Measurements from ENCODE around the gene PPM1E. TPM values are rescaled to one million over a fixed set of nuclear protein-coding genes. Genes with fewer than 3 reads are reported as not detected.

Gene PPM1E
- total RNA-seq, 4 donors from 2014 or later, result 0.42 to 0.91 (median 0.67) TPM

DNA sequence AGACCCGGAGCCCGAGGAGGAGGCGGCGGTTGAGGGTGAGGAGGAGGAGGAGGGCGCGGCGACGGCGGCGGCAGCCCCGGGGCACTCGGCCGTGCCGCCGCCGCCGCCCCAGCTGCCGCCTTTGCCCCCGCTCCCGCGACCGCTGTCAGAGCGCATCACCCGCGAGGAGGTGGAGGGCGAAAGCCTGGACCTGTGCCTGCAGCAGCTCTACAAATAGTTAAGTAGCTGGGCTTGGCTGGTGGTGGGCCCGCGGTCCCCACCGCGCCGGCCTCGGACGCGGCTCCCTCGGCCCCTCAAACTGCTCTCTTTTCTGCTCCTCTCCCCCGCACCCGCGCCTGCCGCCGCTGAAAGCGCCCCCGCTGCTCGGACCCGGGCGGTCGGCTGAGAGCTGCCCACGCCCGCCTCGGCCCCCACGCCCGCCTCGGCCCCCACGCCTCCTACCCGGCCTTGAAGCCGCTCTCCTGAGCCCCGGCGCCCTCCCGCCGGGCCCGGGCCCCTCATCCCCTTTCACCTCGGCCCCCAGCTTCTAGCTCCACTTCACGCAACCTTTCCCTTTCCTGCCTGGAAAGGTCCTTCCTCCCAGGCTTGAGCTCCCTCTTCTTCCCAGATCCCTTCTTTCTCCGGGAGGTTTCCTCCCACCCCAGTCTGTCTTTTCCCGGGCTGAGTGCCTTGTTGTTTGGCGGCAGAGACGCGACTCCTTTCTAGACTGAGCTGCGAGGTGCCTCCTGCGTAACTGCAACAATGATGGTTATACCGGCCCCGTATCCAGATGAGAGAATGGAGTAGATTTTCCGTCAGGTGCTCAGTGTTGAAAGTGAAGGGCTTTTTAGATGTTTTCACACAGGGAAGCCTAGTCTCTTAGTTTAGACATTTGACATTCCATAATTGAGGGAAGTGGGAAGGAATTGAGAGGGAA lies 850 bp downstream of the PPM1E start:
- 2% methylated on average over 36 of the region's 72 CpGs for WGBS
- DNase-seq (ENCODE audit: extremely low spot score), result no peak
- H3K27me3 ChIP-seq, result peaks cover 0 to 71% (median 24%) of the 10 kb centered on the region in 4 donors

DNA sequence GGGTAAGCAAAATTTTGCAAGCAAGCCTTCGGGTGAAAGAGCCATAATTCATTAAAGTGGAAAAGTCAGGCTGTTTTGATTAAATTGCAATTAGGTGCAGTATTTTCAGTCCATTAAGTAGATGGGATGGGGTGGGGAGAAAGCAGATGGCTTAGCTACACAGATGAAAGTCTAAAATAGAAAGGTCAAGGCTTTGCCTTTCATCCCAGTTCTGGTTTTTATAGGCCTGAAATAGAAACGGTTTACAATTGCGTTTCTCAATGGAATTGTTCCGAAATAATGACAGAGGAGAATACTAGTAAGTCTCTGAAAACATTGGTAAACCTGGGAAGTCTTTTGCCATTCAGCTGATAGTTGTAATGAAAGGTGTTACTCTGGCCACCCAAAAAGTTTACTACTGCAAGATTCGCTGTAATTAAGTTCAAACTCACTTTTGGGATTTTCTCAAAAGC lies 1.5 kb downstream of the PPM1E start:
- Histone ChIP-seq H3K9me3 (no peaks in the 10 kb centered on the region), H3K27ac (replicated peaks in 1 of 4) (no peak overlapping the region), H3K4me3 (peak overlapping the region in 3 of 4 donors; percentile 55 to 65 (median 60)), H3K36me3 (no peaks in the 10 kb centered on the region), H3K27me3 (peaks cover 0 to 77% (median 24%) of the 10 kb centered on the region in 4 donors), H3K4me1 (peaks cover 12 to 23% (median 21%) of the 10 kb centered on the region in 4 donors)
- intact Hi-C loops (cut with DNase I), result no loop called here
- no peak for DNase-seq (ENCODE audit: extremely low spot score)
- WGBS, result 43% methylated on average over 5 of the region's 5 CpGs
- TF ChIP-seq EP300 (IDR thresholded peaks at IDR 0.05) (no peak), POLR2A (IDR thresholded peaks at IDR 0.05; ENCODE audit: low read depth) (no peak), POLR2AphosphoS5 (IDR thresholded peaks at IDR 0.05) (no peak)
- TF ChIP-seq, protein P1, sequence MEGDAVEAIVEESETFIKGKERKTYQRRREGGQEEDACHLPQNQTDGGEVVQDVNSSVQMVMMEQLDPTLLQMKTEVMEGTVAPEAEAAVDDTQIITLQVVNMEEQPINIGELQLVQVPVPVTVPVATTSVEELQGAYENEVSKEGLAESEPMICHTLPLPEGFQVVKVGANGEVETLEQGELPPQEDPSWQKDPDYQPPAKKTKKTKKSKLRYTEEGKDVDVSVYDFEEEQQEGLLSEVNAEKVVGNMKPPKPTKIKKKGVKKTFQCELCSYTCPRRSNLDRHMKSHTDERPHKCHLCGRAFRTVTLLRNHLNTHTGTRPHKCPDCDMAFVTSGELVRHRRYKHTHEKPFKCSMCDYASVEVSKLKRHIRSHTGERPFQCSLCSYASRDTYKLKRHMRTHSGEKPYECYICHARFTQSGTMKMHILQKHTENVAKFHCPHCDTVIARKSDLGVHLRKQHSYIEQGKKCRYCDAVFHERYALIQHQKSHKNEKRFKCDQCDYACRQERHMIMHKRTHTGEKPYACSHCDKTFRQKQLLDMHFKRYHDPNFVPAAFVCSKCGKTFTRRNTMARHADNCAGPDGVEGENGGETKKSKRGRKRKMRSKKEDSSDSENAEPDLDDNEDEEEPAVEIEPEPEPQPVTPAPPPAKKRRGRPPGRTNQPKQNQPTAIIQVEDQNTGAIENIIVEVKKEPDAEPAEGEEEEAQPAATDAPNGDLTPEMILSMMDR (IDR thresholded peaks at IDR 0.05), result no peak

More for the DNA sequence above, 850 bp downstream of the PPM1E start:
- Histone ChIP-seq H3K36me3 (no peaks in the 10 kb centered on the region), H3K9me3 (no peaks in the 10 kb centered on the region), H3K27ac (replicated peaks in 1 of 4) (no peak overlapping the region), H3K4me3 (peak overlapping the region; percentile 55 to 65 (median 58)), H3K4me1 (peaks cover 12 to 23% (median 21%) of the 10 kb centered on the region in 4 donors)
- intact Hi-C loops (cut with DNase I), result no loop called here
- TF ChIP-seq, protein P1 (IDR thresholded peaks at IDR 0.05), result no peak
- TF ChIP-seq POLR2AphosphoS5 (IDR thresholded peaks at IDR 0.05) (no peak), EP300 (IDR thresholded peaks at IDR 0.05) (no peak), POLR2A (IDR thresholded peaks at IDR 0.05; ENCODE audit: low read depth) (no peak)

DNA sequence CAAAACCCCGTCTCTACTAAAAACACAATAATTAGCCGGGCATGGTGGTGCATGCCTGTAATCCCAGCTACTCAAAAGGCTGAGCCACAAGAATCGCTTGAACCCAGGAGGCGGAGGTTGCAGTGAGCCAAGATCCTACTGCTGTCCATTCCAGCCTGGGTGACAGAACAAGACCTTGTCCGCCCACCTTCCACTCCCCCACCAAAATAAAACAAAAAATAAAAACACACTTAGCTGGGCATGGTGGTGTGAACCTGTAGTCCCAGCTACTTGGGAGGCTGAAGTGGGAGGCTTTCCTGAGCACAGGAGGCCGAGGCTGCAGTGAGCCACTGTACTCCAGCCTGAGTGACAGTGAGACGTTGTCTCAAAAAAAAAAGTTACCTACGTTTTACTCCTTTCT lies 3.2 kb downstream of the PPM1E start:
- H3K27me3 ChIP-seq, result peaks cover 0 to 79% (median 24%) of the 10 kb centered on the region in 4 donors
- intact Hi-C loops (cut with DNase I), result no loop called here
- H3K36me3 ChIP-seq, result no peaks in the 10 kb centered on the region
- WGBS, result 91% methylated on average over 8 of the region's 8 CpGs
- H3K4me1 ChIP-seq, result peaks cover 12 to 23% (median 21%) of the 10 kb centered on the region in 4 donors
- H3K4me3 ChIP-seq, result no peak overlapping the region
- H3K27ac ChIP-seq (replicated peaks in 1 of 4), result no peak overlapping the region
- no peak for DNase-seq (ENCODE audit: extremely low spot score)
- H3K9me3 ChIP-seq, result no peaks in the 10 kb centered on the region
- no peak for TF ChIP-seq POLR2AphosphoS5 (IDR thresholded peaks at IDR 0.05)
- TF ChIP-seq, protein P1 (IDR thresholded peaks at IDR 0.05), result no peak

DNA sequence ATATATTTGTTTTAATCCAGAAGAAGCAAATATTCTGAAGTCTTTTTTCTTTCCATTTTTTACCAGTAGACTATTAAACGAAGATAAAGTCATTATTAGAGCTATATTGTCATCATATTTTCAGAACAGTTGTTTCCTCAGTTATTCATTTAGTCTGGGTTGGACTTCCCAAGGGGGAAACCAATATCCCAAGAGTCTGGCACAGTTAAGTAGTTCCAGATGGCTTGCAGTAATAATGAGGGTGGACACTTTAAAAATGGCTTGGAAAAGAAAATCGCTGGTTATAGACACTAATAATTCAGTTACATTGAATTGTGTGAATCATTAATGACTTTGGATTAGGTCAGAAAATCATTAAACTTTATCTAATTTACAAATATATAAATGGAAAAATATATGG lies 3.9 kb downstream of the PPM1E start:
- H3K36me3 ChIP-seq, result no peaks in the 10 kb centered on the region
- WGBS, result 67% methylated on average over 2 of the region's 2 CpGs
- peaks cover 0 to 76% (median 24%) of the 10 kb centered on the region in 4 donors for H3K27me3 ChIP-seq
- H3K4me1 ChIP-seq, result peaks cover 12 to 23% (median 21%) of the 10 kb centered on the region in 4 donors
- H3K9me3 ChIP-seq, result no peaks in the 10 kb centered on the region
- TF ChIP-seq EP300 (IDR thresholded peaks at IDR 0.05) (no peak), POLR2A (IDR thresholded peaks at IDR 0.05; ENCODE audit: low read depth) (no peak), POLR2AphosphoS5 (IDR thresholded peaks at IDR 0.05) (no peak)
- TF ChIP-seq, protein P1 (IDR thresholded peaks at IDR 0.05), result no peak
- no peak overlapping the region for H3K27ac ChIP-seq (replicated peaks in 1 of 4)
- intact Hi-C loops (cut with DNase I), result no loop called here
- no peak for DNase-seq (ENCODE audit: extremely low spot score)
- H3K4me3 ChIP-seq, result no peak overlapping the region

Data from esophagus muscularis mucosa (tissue), 4 donors.